ENCODE data around the gene UBQLN4. TPM values are rescaled to one million over a fixed set of nuclear protein-coding genes. Genes with fewer than 3 reads are reported as not detected.

The UBQLN4 gene
- total RNA-seq, 6 experiments from 2014 or later = 19.0 to 25.5 (median 21.0) TPM

GRCh38 chr1:156064615-156065014, 11.0 kb upstream of the UBQLN4 start:
- 80% methylated on average over 2 of the region's 2 CpGs for WGBS (ENCODE audit: insufficient coverage, low coverage, low lambda C conversion rate, missing lambda C conversion rate)
- no peak for DNase-seq

GRCh38 chr1:156063997-156064285, 10.3 kb upstream of the UBQLN4 start:
- intact Hi-C loops (cut with DNase I) = loop anchor here in 1 of 2 donors (10.0 kb wide), 1 partner anchor 59 kb away; no protein-coding TSS in a partner anchor
- ATAC-seq (no peak), DNase-seq (no peak)
- Histone ChIP-seq H3K27ac (no peak overlapping the region), H3K4me1 (no peaks in the 10 kb centered on the region), H3K9me3 (no peaks in the 10 kb centered on the region), H3K27me3 (no peaks in the 10 kb centered on the region), H3K4me3 (no peak overlapping the region), H3K36me3 (no peaks in the 10 kb centered on the region)
- no peak for TF ChIP-seq POLR2A (IDR thresholded peaks at IDR 0.05)
- TF ChIP-seq CTCF (IDR thresholded peaks at IDR 0.05) = no peak
- WGBS (ENCODE audit: insufficient coverage, low coverage, low lambda C conversion rate, missing lambda C conversion rate) = 60% methylated on average over 2 of the region's 2 CpGs

More at GRCh38 chr1:156064615-156065014, 11.0 kb upstream of the UBQLN4 start:
- peaks cover 0 to 4% (median 3%) of the 10 kb centered on the region in 4 donors for H3K4me1 ChIP-seq
- H3K9me3 ChIP-seq = no peaks in the 10 kb centered on the region
- H3K27ac ChIP-seq = no peak overlapping the region
- no peak for TF ChIP-seq POLR2A (IDR thresholded peaks at IDR 0.05)
- no peak for TF ChIP-seq CTCF (IDR thresholded peaks at IDR 0.05)
- H3K27me3 ChIP-seq = no peaks in the 10 kb centered on the region
- no peak for ATAC-seq
- H3K4me3 ChIP-seq = no peak overlapping the region
- intact Hi-C loops (cut with DNase I) = loop anchor here in 1 of 2 donors (10.0 kb wide), 1 partner anchor 60 kb away; no protein-coding TSS in a partner anchor
- no peaks in the 10 kb centered on the region for H3K36me3 ChIP-seq

GRCh38 chr1:156062189-156062588, 8.6 kb upstream of the UBQLN4 start:
- DNase-seq (no peak), ATAC-seq (no peak)
- TF ChIP-seq CTCF (IDR thresholded peaks at IDR 0.05) (no peak), POLR2A (IDR thresholded peaks at IDR 0.05) (no peak)
- H3K4me1 ChIP-seq = no peaks in the 10 kb centered on the region
- H3K9me3 ChIP-seq = no peaks in the 10 kb centered on the region
- H3K27ac ChIP-seq = no peak overlapping the region
- intact Hi-C loops (cut with DNase I) = loop anchor here in 1 of 2 donors (10.0 kb wide), 1 partner anchor 57 kb away; no protein-coding TSS in a partner anchor
- H3K27me3 ChIP-seq = no peaks in the 10 kb centered on the region
- 89% methylated on average over 2 of the region's 3 CpGs for WGBS (ENCODE audit: insufficient coverage, low coverage, low lambda C conversion rate, missing lambda C conversion rate)
- H3K4me3 ChIP-seq = no peak overlapping the region
- H3K36me3 ChIP-seq = no peaks in the 10 kb centered on the region

- Histone ChIP-seq H3K4me1 (no peaks in the 10 kb centered on the region), H3K9me3 (no peaks in the 10 kb centered on the region), H3K36me3 (no peaks in the 10 kb centered on the region), H3K4me3 (no peak within 1 kb of the TSS), H3K27ac (no peak within 1 kb of the TSS), H3K27me3 (no peaks in the 10 kb centered on the region)
- intact Hi-C loops (cut with DNase I) = loop anchor here in 1 of 2 donors (10.0 kb wide), 1 partner anchor 56 kb away; no protein-coding TSS in a partner anchor
- DNase-seq (no peak), ATAC-seq (peak in 1 of 4 donors; percentile 20)
- TF ChIP-seq POLR2A (IDR thresholded peaks at IDR 0.05) (no peak), CTCF (IDR thresholded peaks at IDR 0.05) (no peak)
- WGBS (ENCODE audit: insufficient coverage, low coverage, low lambda C conversion rate, missing lambda C conversion rate) = 74% methylated on average over 4 of the region's 11 CpGs
These were observed 7.5 kb upstream of the UBQLN4 start, which contains the start of gene RAB25 for GRCh38 chr1:156060937-156061636. RAB25 (plus strand) TSS chr1:156061160; CDS start chr1:156061401, 241 bp downstream.
